ENCODE results near the gene MED7. TPM values are rescaled to one million over a fixed set of nuclear protein-coding genes. Genes with fewer than 3 reads are reported as not detected.
"Not testable (repeated sequence)": the region's sequence is repeated elsewhere in the genome, so short reads cannot be mapped to it uniquely, and the experiment has no call there.

The MED7 gene
- total RNA-seq, 4 donors from 2014 or later, result 7.0 to 9.4 (median 8.5) TPM

DNA sequence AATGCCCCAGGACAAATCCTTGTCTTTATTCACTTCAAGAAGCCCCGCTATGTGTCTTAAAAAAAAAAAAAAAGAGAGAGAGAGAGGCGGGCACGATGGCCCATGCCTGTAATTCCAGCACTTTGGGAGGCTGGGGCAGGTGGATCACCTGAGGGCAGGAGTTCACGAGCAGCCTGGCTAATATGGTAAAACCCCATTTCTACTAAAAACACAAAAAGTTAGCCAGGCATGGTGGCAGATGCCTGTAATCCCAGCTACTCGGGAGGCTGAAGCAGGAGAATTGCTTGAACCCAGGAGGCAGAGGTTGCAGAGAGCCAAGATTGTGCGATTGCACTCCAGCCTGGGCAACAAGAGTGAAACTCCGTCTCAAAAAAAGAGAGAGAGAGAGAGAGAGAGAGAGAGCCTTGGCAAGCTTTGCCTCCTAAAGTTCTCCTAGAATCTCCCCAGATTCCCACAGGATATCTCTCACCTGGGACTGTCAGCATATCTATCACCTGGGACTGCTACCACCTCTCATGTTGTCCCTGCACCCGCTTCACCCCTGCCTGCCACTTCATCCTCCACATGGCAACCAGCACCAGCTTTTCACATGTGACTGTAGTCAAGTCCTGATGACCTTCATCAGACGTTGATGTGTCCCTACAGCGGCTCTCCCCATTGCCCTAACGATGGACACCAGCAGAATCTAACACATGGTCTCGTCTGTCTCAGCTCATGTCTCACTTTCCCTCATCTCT, 43.8 kb upstream of the MED7 start:
- Histone ChIP-seq H3K9me3 (no peaks in the 10 kb centered on the region), H3K27me3 (peaks cover 0 to 2% (median 0%) of the 10 kb centered on the region in 3 donors), H3K4me3 (no peak overlapping the region), H3K27ac (no peak overlapping the region), H3K4me1 (no peaks in the 10 kb centered on the region), H3K36me3 (no peaks in the 10 kb centered on the region)
- in situ Hi-C loops (cut with MboI; ENCODE audit: low sequenced_read_pairs in 4 of 4) (no loop called here), intact Hi-C loops (cut with DNase I; ENCODE audit: low total_unique reads) (no loop called here)
- TF ChIP-seq POLR2A (IDR thresholded peaks at IDR 0.05), result no peak
- TF ChIP-seq, protein P1, sequence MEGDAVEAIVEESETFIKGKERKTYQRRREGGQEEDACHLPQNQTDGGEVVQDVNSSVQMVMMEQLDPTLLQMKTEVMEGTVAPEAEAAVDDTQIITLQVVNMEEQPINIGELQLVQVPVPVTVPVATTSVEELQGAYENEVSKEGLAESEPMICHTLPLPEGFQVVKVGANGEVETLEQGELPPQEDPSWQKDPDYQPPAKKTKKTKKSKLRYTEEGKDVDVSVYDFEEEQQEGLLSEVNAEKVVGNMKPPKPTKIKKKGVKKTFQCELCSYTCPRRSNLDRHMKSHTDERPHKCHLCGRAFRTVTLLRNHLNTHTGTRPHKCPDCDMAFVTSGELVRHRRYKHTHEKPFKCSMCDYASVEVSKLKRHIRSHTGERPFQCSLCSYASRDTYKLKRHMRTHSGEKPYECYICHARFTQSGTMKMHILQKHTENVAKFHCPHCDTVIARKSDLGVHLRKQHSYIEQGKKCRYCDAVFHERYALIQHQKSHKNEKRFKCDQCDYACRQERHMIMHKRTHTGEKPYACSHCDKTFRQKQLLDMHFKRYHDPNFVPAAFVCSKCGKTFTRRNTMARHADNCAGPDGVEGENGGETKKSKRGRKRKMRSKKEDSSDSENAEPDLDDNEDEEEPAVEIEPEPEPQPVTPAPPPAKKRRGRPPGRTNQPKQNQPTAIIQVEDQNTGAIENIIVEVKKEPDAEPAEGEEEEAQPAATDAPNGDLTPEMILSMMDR (IDR thresholded peaks at IDR 0.05 in 4 of 5, conservative IDR thresholded peaks at IDR 0.05 in 1 of 5), result no peak
- ATAC-seq (no peak), DNase-seq (no peak)

DNA sequence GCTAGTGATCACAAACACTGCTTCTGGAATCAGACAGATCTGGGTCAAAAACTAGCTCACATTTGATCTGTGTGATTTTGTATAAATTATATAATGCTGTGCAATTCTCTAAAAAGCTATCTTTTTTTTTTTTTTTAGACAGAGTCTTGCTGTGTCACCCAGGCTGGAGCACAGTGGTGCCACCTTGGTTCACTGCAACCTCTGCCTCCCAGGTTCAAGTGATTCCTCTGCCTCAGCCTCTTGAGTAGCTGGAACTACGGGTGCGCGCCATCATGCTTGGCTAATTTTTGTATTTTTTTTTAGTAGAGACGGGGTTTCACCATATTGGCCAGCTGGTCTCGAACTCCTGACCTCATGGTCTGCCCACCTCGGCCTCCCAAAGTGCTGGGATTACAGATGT, 42.5 kb upstream of the MED7 start:
- intact Hi-C loops (cut with DNase I; ENCODE audit: low total_unique reads); DNase-seq; ATAC-seq; H3K9me3 ChIP-seq; in situ Hi-C loops (cut with MboI; ENCODE audit: low sequenced_read_pairs in 4 of 4); H3K36me3 ChIP-seq; H3K4me1 ChIP-seq; H3K4me3 ChIP-seq; H3K27ac ChIP-seq; H3K27me3 ChIP-seq: not testable (repeated sequence)

DNA sequence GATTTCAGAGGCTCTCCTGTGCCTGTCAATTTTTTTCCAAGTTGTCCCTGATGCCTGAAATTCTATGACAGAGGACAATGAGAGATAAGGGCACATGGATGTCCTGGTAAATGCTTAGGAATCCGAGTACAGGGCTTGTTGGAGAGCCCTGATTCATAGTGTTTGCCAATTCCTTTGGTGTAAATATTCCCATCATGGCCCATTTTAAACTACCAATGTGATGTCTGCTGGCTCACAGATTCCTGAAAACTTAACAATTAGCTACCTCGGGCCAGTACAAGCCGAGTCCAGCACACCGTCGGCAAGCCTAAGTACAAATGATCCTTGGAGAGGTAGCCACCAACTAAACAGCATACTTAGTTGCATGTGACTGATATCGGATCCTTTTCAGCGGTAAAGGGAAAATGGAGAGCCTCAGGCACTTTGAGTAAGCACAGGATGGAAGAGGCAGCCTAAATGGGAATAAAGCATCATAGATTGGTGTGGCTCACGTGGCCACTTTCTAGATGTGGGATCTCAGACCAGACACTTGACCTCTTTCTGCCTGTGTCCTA, 41.5 kb upstream of the MED7 start:
- Histone ChIP-seq H3K36me3 (no peaks in the 10 kb centered on the region), H3K4me3 (no peak overlapping the region), H3K9me3 (no peaks in the 10 kb centered on the region), H3K27ac (no peak overlapping the region), H3K4me1 (no peaks in the 10 kb centered on the region), H3K27me3 (peaks cover 0 to 2% (median 0%) of the 10 kb centered on the region in 3 donors)
- no peak for DNase-seq
- TF ChIP-seq POLR2A (IDR thresholded peaks at IDR 0.05), result no peak
- TF ChIP-seq, protein P1 (IDR thresholded peaks at IDR 0.05 in 4 of 5, conservative IDR thresholded peaks at IDR 0.05 in 1 of 5), result no peak
- intact Hi-C loops (cut with DNase I; ENCODE audit: low total_unique reads), result no loop called here
- ATAC-seq, result no peak
- in situ Hi-C loops (cut with MboI; ENCODE audit: low sequenced_read_pairs in 4 of 4), result no loop called here

DNA sequence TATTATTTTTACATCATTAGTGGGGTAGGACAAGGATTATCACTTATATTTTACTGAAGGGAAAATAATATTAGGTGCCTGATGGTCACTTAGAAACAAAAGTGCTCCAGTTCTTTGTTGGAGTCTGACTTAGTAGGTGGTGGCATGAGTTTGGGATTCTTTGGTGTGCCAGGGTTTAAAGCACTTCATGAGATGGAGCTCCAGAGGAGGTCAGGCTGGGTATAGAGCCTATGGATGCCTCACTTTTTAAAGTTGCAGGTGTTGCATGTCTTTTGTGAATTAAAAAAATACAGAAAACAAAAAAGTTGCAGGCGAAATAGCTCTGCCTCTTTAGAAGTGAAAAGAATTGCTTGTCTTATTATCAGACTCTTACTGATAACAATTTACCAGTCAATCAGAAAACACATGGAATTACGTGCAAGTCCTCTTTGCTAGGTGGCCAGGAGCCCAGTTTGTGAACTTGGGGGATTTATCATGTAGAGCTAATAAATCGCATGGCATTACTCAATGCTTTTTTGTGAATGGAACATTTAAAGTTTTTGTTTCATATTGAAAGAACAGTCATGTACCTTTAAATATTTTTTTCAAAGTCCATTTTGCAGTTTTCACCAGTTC, 39.6 kb upstream of the MED7 start:
- DNase-seq (no peak), ATAC-seq (no peak)
- Histone ChIP-seq H3K27me3 (peaks cover 0 to 2% (median 2%) of the 10 kb centered on the region in 3 donors), H3K36me3 (no peaks in the 10 kb centered on the region), H3K9me3 (no peaks in the 10 kb centered on the region), H3K27ac (no peak overlapping the region), H3K4me1 (no peaks in the 10 kb centered on the region), H3K4me3 (no peak overlapping the region)
- intact Hi-C loops (cut with DNase I; ENCODE audit: low total_unique reads) (no loop called here), in situ Hi-C loops (cut with MboI; ENCODE audit: low sequenced_read_pairs in 4 of 4) (no loop called here)
- no peak for TF ChIP-seq POLR2A (IDR thresholded peaks at IDR 0.05)
- TF ChIP-seq, protein P1 (IDR thresholded peaks at IDR 0.05 in 4 of 5, conservative IDR thresholded peaks at IDR 0.05 in 1 of 5), result no peak
